ENCODE results near the gene SPACA9.

Gene SPACA9

GRCh38 chr9:132905726-132906125 lies 27.0 kb downstream of the SPACA9 start:
- intact Hi-C loops (cut with DNase I; ENCODE audit: low total_unique reads) = no loop called here
- Histone ChIP-seq H3K4me1 (no peaks in the 10 kb centered on the region), H3K9me3 (no peaks in the 10 kb centered on the region), H3K27me3 (no peaks in the 10 kb centered on the region), H3K36me3 (peaks cover 69 to 94% (median 83%) of the 10 kb centered on the region in 3 donors), H3K4me3 (no peak overlapping the region), H3K27ac (no peak overlapping the region)
- TF ChIP-seq CTCF (IDR thresholded peaks at IDR 0.05) = no peak
- no peak for DNase-seq

- Histone ChIP-seq H3K4me3 (no peak overlapping the region), H3K9me3 (no peaks in the 10 kb centered on the region), H3K27ac (no peak overlapping the region), H3K36me3 (peaks cover 68 to 96% (median 81%) of the 10 kb centered on the region in 3 donors), H3K4me1 (no peaks in the 10 kb centered on the region), H3K27me3 (no peaks in the 10 kb centered on the region)
- no peak for TF ChIP-seq CTCF (IDR thresholded peaks at IDR 0.05)
- intact Hi-C loops (cut with DNase I; ENCODE audit: low total_unique reads) = no loop called here
- no peak for DNase-seq
Observed at GRCh38 chr9:132908635-132909034, 29.9 kb downstream of the SPACA9 start.

GRCh38 chr9:132909311-132909710 lies 30.6 kb downstream of the SPACA9 start:
- no peak for DNase-seq
- intact Hi-C loops (cut with DNase I; ENCODE audit: low total_unique reads) = no loop called here
- no peak overlapping the region for H3K27ac ChIP-seq
- no peaks in the 10 kb centered on the region for H3K27me3 ChIP-seq
- H3K36me3 ChIP-seq = peaks cover 61 to 95% (median 74%) of the 10 kb centered on the region in 3 donors
- TF ChIP-seq CTCF (IDR thresholded peaks at IDR 0.05) = no peak
- no peaks in the 10 kb centered on the region for H3K9me3 ChIP-seq
- no peak overlapping the region for H3K4me3 ChIP-seq
- no peaks in the 10 kb centered on the region for H3K4me1 ChIP-seq

GRCh38 chr9:132910376-132910775 lies 31.7 kb downstream of the SPACA9 start:
- no peak for DNase-seq
- Histone ChIP-seq H3K4me1 (no peaks in the 10 kb centered on the region), H3K36me3 (peaks cover 61 to 95% (median 68%) of the 10 kb centered on the region in 3 donors), H3K4me3 (no peak overlapping the region), H3K9me3 (no peaks in the 10 kb centered on the region), H3K27me3 (no peaks in the 10 kb centered on the region), H3K27ac (no peak overlapping the region)
- TF ChIP-seq CTCF (IDR thresholded peaks at IDR 0.05) = no peak
- intact Hi-C loops (cut with DNase I; ENCODE audit: low total_unique reads) = no loop called here

GRCh38 chr9:132912131-132912530 lies 33.4 kb downstream of the SPACA9 start:
- Histone ChIP-seq H3K4me3 (no peak overlapping the region), H3K4me1 (no peaks in the 10 kb centered on the region), H3K9me3 (no peaks in the 10 kb centered on the region), H3K27me3 (no peaks in the 10 kb centered on the region), H3K27ac (no peak overlapping the region), H3K36me3 (peaks cover 67 to 95% (median 73%) of the 10 kb centered on the region in 3 donors)
- no peak for TF ChIP-seq CTCF (IDR thresholded peaks at IDR 0.05)
- intact Hi-C loops (cut with DNase I; ENCODE audit: low total_unique reads) = no loop called here
- DNase-seq = no peak

- Histone ChIP-seq H3K4me1 (no peaks in the 10 kb centered on the region), H3K4me3 (no peak overlapping the region), H3K9me3 (no peaks in the 10 kb centered on the region), H3K36me3 (peaks cover 74 to 98% (median 76%) of the 10 kb centered on the region in 3 donors), H3K27me3 (no peaks in the 10 kb centered on the region), H3K27ac (no peak overlapping the region)
- no peak for TF ChIP-seq CTCF (IDR thresholded peaks at IDR 0.05)
- no peak for DNase-seq
- intact Hi-C loops (cut with DNase I; ENCODE audit: low total_unique reads) = no loop called here
Observed at GRCh38 chr9:132914924-132915323, 36.2 kb downstream of the SPACA9 start.

Measured in tibial artery (tissue), 4 donors.